Neural crest cell (in vitro differentiated cells): ENCODE data around the gene FBXO41. TPM values are rescaled to one million over a fixed set of nuclear protein-coding genes. Genes with fewer than 3 reads are reported as not detected.
A peak's percentile ranks its signal among the peaks of the same experiment; 100 is the strongest.
"Not testable (repeated sequence)": the region's sequence is repeated elsewhere in the genome, so short reads cannot be mapped to it uniquely, and the experiment has no call there.

Experiments
- DNase-seq: peaks from one replicate; pipeline ENCODE4 v3.0.0; 2021; ENCODE audit warnings: low read depth, mixed read lengths, low spot score
- H3K27ac Mint-ChIP-seq: one replicate; pipeline ENCODE4 v1.8.0; 2021; ENCODE audit warnings: mild to moderate bottlenecking, mixed read lengths; ENCODE audit not compliant: unreplicated experiment
- H3K27me3 Mint-ChIP-seq: 2 replicates; pipeline ENCODE4 v1.8.0; 2021; ENCODE audit warnings: low read depth, mild to moderate bottlenecking, mixed read lengths
- H3K36me3 Mint-ChIP-seq: 2 replicates; pipeline ENCODE4 v1.8.0; 2021; ENCODE audit warnings: low read depth, mild to moderate bottlenecking, mixed read lengths
- H3K4me1 Mint-ChIP-seq: 2 replicates; pipeline ENCODE4 v1.8.0; 2021; ENCODE audit warnings: mixed read lengths
- H3K4me3 Mint-ChIP-seq: one replicate; pipeline ENCODE4 v1.8.0; 2021; ENCODE audit warnings: mild to moderate bottlenecking, mixed read lengths
- H3K9me3 Mint-ChIP-seq: 2 replicates; pipeline ENCODE4 v1.8.0; 2021; ENCODE audit warnings: mixed read lengths
- CTCF ChIP-seq: fragments of 200-600 bp; sonication (generic); conservative IDR thresholded peaks from 2 replicates; pipeline ENCODE4 v1.5.0; 2021; ENCODE audit warnings: antibody characterized with exemption, mild to moderate bottlenecking
- total RNA-seq: library from RNA; stranded (reverse); gene quantifications from 2 replicates; pipeline ENCODE4 v1.2.1, GENCODE V29; 2021

The FBXO41 gene
- total RNA-seq, 1 donor from 2014 or later, result 4.5 TPM

- Mint-ChIP-seq H3K36me3 (peaks cover 9% of the 10 kb centered on the region), H3K4me1 (peaks cover 7% of the 10 kb centered on the region), H3K4me3 (no peak overlapping the region), H3K9me3 (no peaks in the 10 kb centered on the region), H3K27ac (no peak overlapping the region), H3K27me3 (peaks cover 25% of the 10 kb centered on the region)
- DNase-seq, result no peak
- no peak for TF ChIP-seq CTCF
These were observed 20.5 kb downstream of the FBXO41 start for GRCh38 chr2:73263540-73264331.

- not testable (repeated sequence) for H3K27ac Mint-ChIP-seq, H3K36me3 Mint-ChIP-seq, H3K4me3 Mint-ChIP-seq, DNase-seq, H3K9me3 Mint-ChIP-seq, H3K4me1 Mint-ChIP-seq
- H3K27me3 Mint-ChIP-seq, result peaks cover 16% of the 10 kb centered on the region
These were observed 21.4 kb downstream of the FBXO41 start for GRCh38 chr2:73262691-73263429.

GRCh38 chr2:73262108-73262651 is 22.1 kb downstream of the FBXO41 start:
- no peak overlapping the region for H3K27ac Mint-ChIP-seq

GRCh38 chr2:73260338-73260984 is 23.8 kb downstream of the FBXO41 start:
- TF ChIP-seq CTCF, result peak; percentile 53
- Mint-ChIP-seq H3K4me1 (no peaks in the 10 kb centered on the region), H3K4me3 (peak overlapping the region; percentile 38), H3K27me3 (peaks cover 4% of the 10 kb centered on the region), H3K9me3 (no peaks in the 10 kb centered on the region), H3K27ac (peak overlapping the region; percentile 62), H3K36me3 (no peaks in the 10 kb centered on the region)
- peak; percentile 60 for DNase-seq

More at GRCh38 chr2:73262108-73262651, 22.1 kb downstream of the FBXO41 start:
- Mint-ChIP-seq H3K9me3 (no peaks in the 10 kb centered on the region), H3K4me1 (no peaks in the 10 kb centered on the region), H3K36me3 (peaks cover 4% of the 10 kb centered on the region), H3K4me3 (no peak overlapping the region), H3K27me3 (peaks cover 9% of the 10 kb centered on the region)
- no peak for DNase-seq
- TF ChIP-seq CTCF, result no peak

GRCh38 chr2:73259704-73260337 is 24.5 kb downstream of the FBXO41 start:
- Mint-ChIP-seq H3K9me3 (no peaks in the 10 kb centered on the region), H3K4me3 (peak overlapping the region; percentile 38)
- DNase-seq, result no peak

More at GRCh38 chr2:73259704-73260337, 24.5 kb downstream of the FBXO41 start:
- Mint-ChIP-seq H3K27me3 (peaks cover 4% of the 10 kb centered on the region), H3K36me3 (no peaks in the 10 kb centered on the region), H3K27ac (peak overlapping the region; percentile 57), H3K4me1 (no peaks in the 10 kb centered on the region)
- no peak for TF ChIP-seq CTCF
